GM12892 (cell line): ENCODE data around the gene UROD.

ENCODE experiments used
- POLR2A ChIP-seq: IDR thresholded peaks from 2 replicates; pipeline ENCODE4 v1.6.1; 2011; ENCODE audit warnings: low read depth, low read length, control low read depth
- POLR2AphosphoS5 ChIP-seq: IDR thresholded peaks from 2 replicates; pipeline ENCODE4 v1.6.1; 2011; ENCODE audit warnings: low read depth, low read length, control low read depth

GRCh38 chr1:45035631-45036301, 23.7 kb downstream of the UROD start:
- TF ChIP-seq POLR2AphosphoS5 (no peak), POLR2A (no peak)
